Fibroblast of skin of right biceps (primary cell): ENCODE results near the gene ZNF557.

ENCODE experiments used
- DNase-seq: peaks from one replicate; pipeline ENCODE4 v3.0.0-alpha.2; 2013

The ZNF557 gene

GRCh38 chr19:7130043-7130442 is 60.5 kb downstream of the ZNF557 start:
- DNase-seq = no peak

DNA sequence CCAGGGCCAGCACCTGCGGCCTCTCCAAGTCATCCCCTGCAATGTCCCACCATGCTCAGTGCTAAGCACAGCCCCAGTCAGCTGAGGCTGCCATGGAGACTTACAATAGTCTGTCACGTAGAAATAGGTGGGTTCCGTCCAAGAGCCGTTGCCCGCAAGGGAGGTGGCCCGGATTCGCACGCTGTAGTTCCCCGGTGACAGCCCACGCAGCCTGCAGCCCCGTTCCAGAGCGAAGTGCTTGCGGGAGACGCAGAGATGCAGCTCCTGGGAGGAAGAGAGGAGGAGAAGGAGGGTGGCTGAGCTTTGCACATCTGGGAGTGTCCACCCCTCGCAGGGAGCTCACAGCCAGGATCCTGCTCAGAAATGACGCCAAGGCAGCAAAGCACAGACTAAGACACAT is 62.6 kb downstream of the ZNF557 start:
- no peak for DNase-seq

GRCh38 chr19:7137120-7137519 is 67.6 kb downstream of the ZNF557 start:
- DNase-seq = no peak
